Measurements from ENCODE around the gene LPIN1. TPM values are rescaled to one million over a fixed set of nuclear protein-coding genes. Genes with fewer than 3 reads are reported as not detected.
"Not testable (repeated sequence)": the region's sequence is repeated elsewhere in the genome, so short reads cannot be mapped to it uniquely, and the experiment has no call there.

The LPIN1 gene
- total RNA-seq, 1 donor from 2014 or later = 81.1 TPM

DNA sequence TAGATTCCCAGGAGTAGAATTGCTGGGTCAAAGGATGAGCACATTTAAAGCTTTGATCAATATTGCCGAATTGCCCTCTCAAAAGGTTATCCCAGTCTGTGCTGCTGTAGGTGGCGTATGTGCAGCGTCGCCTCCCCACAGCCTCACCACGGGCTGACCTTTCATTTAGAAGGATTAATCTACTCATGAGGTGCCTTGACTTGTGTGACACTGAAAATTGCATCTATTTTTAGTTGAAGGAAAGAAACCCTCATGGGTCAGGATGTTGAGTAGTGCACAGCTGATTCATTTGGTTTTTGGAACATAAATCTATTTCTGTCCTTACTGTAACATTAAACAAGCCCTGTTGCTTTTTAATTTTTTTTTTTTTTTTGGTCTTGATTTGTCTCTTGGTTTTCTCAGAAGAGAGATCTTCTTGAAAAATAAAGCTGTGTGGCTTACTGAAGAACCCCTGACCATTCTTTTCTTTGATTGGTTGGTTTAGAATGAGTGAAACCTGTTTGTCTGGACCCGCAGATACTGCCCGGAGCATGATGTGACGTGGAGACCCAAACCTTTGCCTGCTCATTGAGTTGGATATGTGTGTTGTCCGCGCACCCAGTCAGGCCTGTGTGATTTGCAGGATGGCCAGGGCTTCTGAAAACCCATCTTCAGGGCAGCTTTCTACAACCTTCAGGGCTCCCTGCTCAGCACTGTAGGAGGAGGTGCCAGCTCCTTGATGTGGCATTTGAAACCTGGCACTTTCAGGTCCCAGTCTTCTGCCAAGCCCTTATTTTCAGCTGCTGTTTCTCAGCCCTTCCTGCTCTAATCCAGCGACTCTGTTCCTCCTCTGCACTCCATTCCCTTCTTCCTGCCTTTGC is 61.0 kb downstream of the LPIN1 start:
- intact Hi-C loops (cut with micrococcal nuclease) = no loop called here

DNA sequence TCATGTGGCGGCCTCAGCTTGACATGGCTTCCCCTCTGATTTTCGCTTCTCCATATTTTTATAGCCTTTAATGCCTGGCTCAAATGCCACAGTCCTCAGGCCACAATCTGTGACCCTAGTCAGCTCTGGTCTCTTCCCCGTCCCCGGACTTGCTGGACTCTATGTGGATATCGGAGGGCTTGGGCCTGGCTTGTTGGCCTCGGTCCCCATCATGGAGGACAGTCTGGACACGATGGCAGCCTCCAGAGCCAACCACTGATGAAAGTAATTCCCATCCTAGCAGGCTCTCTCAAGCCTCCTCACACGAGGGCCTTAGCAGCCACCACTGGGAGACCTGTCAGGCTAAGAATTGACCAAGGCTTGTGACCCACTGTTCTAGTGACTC is 61.6 kb downstream of the LPIN1 start:
- intact Hi-C loops (cut with micrococcal nuclease) = no loop called here

DNA sequence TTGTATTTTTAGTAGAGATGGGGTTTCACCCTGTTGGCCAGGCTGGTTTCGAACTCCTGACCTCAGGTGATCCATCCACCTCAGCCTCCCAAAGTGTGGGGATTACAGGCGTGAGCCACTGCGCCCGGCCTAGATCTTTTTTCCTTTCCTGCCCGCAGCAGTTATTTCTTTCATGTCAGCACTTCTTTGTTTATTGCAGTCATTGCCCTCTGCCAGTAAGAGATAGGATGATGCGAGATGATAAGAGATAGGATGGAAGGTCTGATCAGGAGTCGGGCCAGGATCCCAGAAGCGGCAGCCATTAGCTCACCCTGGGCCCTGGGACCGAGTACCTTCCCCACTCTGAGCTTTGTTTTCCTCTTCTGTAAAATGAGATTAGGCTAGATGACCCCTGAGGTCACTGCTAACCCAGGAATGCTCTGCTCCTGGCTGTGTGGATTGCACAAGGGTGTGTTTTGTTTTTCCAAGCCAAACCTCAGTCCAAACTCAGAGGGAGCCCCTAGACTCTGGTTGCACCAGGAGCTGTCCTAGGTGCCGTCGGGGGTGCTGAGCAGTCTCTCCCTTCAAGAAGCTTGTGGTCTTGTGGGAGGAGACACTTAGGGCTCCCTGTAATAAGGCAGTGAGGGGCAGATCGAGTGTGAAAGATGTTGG is 63.3 kb downstream of the LPIN1 start:
- intact Hi-C loops (cut with micrococcal nuclease) = no loop called here

DNA sequence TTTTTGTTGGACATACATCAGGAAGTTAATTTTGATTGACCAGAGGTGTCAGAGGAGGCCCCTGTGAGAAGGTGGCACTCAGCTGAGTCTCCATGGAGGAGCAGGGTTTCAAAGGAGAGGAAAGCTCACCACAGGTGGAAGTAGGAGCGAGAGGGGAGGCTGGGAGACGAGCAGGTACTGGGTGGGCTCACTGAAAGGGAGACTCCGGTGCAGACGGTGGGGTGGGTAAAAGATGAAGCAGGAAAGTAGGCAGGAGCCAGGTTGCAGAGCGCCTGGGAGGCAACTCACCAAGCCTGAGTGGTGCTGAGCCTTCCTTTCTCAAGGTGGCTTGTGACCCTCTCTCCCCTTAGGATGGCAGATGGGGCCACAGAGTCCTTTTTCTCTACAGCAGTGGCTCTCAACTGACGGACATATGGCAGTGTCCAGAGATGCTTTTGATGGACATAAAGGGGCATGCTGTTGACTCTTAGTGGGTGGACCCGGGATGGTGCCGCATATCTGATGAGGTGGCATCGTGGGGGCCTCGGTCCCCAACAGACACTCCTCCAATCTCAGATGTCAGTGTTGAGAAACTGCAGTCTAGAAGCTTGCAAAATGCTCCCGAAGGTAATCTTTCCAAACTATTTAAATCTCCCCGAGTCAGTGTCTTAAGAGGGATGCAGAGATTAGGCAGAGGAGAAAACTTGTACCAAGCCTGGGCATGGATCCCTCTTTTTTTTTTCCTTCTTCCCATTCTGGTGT is 64.0 kb downstream of the LPIN1 start:
- intact Hi-C loops (cut with micrococcal nuclease) = no loop called here

DNA sequence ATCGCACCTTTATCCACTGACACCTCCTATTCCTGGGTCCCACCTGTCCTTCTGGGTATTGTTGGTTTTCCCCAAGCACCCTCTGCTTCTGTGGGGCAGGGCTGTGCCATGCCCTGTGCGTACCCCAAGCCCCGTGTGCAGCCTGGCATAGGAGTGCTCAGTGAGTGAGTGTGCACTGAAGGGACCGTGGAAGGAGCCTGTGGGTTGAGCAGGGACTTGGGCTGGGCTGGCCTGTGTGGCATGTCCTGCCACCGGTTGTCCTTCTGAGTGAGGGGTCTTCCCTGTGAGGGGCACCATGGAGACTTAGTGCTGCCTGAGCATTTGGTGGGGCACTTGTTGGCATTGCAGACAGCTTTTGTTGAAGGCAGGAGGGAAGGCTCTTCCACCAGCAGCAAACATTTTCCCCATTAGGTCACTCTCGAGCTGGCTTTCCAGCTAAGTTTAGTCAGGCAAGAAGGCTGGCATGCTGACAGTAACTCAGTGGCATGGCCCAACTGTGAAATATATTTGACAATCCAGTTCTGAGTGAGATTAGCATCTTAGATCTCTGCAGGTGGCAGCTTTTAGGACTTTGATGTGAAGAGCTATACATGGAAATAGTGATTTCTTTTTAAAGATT is 64.7 kb downstream of the LPIN1 start:
- intact Hi-C loops (cut with micrococcal nuclease) = no loop called here

DNA sequence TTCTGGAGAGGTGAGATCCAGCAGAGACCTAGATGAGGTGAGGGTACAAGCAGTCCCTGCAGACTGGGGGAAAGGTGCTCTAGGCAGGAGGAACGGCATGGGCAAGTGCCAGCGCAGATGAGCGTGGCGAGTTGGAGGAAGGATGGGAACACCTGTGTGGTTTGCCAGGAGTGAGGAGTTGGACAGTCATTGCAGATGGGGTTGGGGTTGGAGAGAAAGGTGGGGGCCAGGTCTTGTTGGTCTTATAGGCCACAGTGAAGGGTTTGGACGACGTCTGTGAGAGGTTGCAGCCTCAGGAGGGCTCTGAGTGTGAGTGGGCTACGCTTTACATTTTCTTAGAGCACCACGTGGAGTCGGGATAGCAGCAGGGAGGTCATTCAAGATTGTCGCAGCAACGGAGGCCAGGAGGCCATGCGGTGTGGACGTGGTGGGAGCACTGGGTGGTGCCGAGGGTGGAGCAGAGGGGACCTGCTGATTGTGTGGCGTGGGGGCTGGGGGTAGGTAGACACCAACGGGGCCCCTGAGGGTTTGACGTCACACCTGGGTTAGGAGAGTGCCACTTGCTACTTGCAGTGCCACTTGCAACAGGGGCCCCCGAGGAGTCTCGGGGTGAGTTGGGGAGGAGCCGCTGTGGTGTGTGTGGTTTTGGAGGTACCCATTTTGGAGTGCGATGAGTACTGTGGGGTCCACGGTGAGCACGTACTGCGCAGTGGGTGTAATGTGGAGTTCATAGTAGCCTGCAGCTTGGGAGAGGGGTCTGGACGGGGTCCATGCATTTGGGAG is 66.2 kb downstream of the LPIN1 start:
- intact Hi-C loops (cut with micrococcal nuclease) = no loop called here

DNA sequence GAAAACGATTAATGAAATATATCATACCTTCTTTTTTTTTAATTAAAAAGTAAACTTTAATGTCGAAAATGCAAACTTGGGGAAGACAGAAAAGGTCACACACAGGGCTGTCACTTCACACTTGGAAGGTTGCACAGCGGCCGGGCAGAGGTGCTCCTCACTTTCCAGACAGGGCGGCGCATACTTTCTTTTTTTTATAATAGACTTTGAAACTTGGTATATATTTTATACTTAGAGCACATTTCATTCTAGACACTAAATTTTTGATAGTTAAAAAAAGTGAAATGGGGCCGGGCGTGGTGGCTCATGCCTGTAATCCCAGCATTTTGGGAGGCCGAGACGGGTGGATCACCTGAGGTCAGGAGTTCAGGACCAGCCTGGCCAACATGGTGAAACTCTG is 66.9 kb downstream of the LPIN1 start:
- intact Hi-C loops (cut with micrococcal nuclease) = not testable (repeated sequence)

DNA sequence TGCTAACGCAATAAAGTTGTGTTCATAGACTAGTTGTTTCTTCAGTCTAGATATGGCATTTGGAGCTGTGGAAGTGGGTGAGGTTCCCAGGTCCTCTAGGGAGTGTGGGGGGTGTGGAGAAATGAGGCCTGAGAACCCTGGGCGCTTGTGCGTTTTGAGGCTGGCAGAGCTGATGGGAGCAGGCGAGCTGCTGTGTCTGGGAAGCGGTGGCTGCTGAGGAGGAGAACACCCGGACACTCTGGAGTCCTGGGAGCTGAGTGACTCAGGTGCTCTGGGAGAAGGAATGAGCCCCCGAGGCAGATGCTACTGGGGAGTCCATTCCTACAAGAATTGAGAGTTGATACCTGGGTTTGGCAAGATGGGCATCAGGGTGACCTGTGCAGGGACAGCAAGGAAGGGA is 67.5 kb downstream of the LPIN1 start:
- intact Hi-C loops (cut with micrococcal nuclease) = no loop called here

DNA sequence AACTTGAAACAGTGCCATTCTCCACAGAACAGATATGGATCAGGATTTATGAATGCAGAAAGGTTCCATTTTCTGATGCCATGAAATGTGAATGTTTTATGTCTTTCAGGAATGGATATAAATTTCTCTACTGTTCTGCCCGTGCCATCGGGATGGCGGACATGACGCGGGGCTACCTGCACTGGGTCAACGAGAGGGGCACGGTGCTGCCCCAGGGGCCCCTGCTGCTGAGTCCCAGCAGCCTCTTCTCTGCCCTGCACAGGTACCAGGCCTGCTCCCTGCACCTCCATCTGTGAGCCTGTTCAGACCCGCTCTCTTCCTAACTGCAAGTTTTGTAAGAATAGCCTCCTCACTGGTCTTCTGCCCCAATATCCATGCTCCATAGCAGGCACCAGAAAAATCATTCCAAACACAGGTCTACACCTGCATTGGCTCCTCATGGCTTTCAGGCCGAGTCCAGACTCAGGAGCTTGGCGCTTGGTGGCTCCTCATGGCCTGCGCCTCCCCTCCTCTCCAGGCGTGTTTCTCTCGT is 68.6 kb downstream of the LPIN1 start:
- intact Hi-C loops (cut with micrococcal nuclease) = no loop called here

DNA sequence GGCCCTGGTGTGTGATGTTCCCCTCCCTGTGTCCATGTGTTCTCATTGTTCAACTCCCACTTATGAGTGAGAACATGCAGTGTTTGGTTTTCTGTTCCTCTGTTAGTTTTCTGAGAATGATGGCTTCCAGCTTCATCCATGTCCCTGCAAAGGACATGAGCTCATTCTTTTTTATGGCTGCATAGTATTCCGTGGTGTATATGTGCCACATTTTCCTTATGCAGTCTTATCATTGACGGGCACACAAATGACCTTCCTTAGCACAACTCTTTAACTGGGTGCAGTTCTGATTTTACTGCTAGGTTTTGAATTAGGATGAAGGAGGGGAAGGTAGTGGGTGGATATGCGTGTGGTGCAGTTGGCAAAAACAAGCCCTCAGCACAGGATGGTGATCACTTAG is 70.5 kb downstream of the LPIN1 start:
- intact Hi-C loops (cut with micrococcal nuclease) = not testable (repeated sequence)

DNA sequence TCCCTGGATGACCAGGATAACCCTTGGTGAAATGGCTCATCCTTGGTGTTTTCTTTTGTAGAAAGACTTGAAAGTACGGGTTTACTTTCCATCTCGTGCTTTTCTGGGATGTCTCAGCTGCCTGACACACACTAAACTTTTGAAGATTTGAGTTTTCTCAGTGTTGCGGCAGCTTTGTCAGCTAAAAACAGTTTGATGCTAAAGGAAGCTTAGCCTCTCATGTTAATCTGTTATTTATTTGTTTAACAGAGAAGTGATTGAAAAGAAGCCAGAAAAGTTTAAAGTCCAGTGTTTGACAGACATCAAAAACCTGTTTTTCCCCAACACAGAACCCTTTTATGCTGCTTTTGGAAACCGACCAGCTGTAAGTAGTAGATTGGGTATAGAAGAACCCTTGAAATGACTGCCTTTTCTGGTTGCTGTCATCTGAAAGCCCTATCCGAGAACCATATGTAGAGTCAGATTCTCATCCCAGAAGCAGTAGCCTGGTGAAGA is 72.8 kb downstream of the LPIN1 start:
- intact Hi-C loops (cut with micrococcal nuclease) = no loop called here

DNA sequence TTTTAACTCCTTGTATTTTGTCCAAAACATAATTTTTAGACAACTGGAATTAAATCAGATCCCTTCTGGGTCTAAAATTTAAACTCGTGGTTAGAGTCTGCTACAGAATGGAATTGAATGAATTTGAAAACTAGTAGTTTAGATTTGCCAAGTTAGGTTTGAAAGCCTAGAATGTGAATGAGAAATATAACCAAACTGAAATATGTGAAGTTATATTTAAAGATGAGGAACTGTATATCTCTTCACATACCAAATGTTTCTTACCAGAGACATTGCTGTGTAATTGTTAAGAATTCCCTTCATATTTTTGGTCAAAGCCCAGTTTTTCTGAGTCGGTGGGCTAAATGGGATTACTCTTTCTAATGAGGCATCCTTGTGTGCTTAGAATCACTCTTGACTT is 74.2 kb downstream of the LPIN1 start:
- intact Hi-C loops (cut with micrococcal nuclease) = no loop called here

DNA sequence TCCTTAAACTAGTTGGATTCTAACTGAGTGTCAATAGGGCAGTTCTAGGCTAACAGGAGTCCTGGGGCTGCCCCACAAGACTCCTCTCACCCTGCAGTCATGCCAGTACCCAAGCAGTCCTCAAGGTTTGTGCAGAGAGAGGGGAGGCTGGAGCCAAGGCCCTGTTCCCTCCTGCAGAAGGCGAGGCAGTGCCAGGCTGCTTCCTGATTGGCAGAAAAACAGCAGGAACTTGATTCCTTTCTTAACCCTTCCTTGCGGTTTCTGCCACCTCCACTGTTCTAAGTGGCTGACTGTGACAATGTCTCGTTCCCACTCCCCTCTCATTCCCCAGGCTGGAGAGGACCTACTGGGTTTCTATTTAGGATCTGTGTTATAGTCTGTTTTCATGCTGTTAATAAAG is 75.3 kb downstream of the LPIN1 start:
- intact Hi-C loops (cut with micrococcal nuclease) = no loop called here

DNA sequence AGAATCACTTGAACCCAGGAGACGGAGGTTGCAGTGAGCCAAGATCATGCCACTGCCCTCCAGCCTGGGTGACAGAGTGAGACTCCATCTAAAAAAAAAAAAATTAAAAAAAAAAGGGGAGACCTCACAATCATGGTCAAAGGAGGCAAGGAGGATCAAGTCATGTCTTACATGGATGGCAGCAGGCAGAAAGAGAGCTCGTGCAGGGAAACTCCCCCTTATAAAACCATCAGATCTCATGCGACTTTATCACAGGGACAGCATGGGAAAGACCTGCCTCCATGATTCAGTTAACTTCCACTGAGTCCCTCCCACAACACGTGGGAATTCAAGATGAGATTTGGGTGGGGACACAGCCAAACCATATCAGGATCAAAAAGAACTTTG is 75.9 kb downstream of the LPIN1 start:
- intact Hi-C loops (cut with micrococcal nuclease) = not testable (repeated sequence)

DNA sequence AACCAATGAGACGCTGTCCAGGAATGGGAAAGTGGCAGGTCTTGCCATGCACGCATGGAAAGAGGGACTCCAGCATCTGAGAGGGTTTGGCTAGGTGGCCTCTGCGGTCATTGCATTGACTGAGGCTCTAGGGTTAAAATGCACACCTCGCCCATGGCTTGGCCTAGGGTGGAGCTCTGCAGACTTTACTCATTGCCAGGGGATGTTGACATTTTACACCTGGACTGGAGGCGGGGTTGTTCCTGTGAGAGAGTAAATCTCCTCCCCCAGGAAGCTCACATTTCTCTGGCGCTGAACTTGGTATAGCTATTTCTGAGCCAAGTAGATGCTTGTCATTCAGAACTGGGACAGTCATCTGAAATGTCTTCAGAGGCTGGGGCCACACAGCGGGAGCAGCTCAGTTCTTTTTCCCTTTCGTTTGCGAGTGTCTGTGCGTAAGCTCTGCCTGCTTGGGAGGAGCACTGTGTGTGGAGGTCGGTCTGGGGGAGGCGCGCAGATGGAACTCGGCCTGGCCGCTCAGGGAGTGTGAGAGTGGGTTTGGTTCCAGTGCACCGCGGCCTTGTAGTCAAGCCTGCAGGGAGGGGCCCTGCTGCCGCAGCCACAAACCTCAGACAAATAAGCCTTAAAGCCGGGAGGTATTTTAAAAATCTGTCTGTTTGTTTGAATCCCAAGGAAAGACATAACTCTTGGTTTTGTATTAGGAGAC is 76.5 kb downstream of the LPIN1 start:
- intact Hi-C loops (cut with micrococcal nuclease) = no loop called here

DNA sequence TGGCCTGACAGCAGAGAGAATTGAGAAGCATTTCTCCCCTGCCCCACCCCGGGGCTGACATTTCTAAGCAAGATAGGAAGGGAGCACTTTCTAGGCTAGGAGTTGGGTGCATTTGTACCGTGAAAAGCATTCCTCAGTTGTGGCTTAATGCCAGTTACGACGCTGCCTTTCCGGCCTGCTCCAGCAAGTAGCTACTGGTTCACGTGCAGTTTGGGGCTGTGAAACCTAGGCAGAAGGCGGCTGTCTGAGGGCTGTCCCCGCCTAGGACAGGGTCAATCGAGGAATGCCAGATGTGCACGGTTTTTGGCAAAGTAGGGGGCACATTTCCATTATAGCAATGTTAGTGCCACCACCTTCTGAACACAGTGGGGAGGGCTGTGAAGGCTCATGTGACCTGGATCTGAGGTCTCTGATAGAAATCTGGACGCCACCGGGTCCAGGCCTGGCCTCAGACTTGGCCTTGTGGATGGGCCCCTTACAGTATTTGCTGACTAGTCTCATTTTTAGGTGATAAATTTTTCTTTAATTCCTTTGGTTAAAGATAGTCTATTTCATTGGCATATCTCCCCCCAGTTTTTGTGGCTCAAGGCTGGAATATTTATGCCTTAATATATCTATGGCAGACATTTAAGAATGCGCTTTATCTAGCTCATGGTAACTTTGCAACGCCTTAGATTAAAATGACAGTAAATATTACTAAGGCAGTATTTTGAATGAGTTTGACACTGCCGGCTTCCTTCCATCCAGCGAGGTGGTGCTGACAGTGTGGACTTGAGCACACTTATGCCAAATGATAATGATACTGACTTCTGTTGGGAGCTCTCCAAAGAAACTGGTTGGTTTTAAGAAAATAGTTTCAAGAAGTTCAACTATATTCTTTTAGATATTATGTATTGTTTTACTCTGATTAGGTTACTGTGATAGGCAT is 78.7 kb downstream of the LPIN1 start:
- intact Hi-C loops (cut with micrococcal nuclease) = no loop called here

DNA sequence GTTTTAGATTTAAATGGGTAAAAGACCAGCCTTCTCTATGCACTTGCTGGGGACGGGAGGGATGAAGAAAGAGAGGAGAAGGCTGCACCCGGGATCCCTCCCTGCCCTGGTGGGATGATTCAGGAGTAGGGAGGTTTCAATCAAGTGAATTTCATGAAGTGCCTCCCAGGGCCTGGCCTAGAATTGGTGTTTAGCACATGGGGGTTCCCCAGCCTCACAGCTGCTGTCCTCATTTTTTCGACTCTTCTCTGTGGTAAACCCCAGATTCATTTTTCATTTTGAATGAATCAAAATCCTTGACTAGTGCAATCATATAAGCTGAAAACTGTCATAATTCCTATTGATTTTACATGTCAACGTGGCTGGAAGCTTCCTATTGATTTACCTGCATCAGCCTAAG is 81.1 kb downstream of the LPIN1 start:
- intact Hi-C loops (cut with micrococcal nuclease) = no loop called here

DNA sequence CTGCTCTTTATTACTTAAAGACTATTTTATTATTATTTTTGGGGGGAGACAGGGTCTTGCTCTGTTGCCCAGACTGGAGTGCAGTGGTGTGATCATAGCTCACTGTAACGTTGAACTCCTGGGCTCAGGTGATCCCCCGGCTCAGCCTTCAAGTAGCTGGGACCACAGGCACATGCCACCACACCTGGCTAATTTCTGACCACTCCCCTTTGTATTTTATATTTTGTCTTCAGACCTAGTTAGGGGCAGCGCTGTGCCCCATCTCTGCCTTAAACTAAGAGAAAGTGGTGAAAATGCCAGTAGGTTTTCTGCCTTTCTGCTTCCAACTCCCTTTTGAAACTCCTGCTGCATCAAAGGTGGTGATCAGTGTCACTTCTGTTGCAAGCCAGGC is 82.5 kb downstream of the LPIN1 start:
- intact Hi-C loops (cut with micrococcal nuclease) = loop anchor here (1.0 kb wide), 2 partner anchors 1102 to 1178 kb away; no protein-coding TSS in a partner anchor
